ENCODE results near the gene TKT. TPM values are rescaled to one million over a fixed set of nuclear protein-coding genes. Genes with fewer than 3 reads are reported as not detected.

TKT gene
- total and polyA plus RNA-seq, 2 of the 8 experiments (the other 6 are each of a cell fraction or from before 2014, with no cell fraction given), result 418 to 986 TPM

- H4K20me1 ChIP-seq (replicated peaks in 1 of 2; ENCODE audit: control insufficient read depth in 1 of 2, insufficient read depth in 2 of 2, low read length in 2 of 2), result peaks cover 33 to 38% of the 10 kb centered on the region in 2 experiments
- peaks cover 17% of the 10 kb centered on the region for H3K79me1 ChIP-seq (ENCODE audit: low read depth, low read length)
- no peak overlapping the region for H3K18ac ChIP-seq (ENCODE audit: extremely low read depth, low read length)
- H3K79me2 ChIP-seq (ENCODE audit: control insufficient read depth in 1 of 2, insufficient read depth in 2 of 2, low read length in 2 of 2), result peaks cover 56 to 72% of the 10 kb centered on the region in 2 experiments
- H3K36me3 ChIP-seq (ENCODE audit: control insufficient read depth in 2 of 4, insufficient read depth in 4 of 4, low read length in 3 of 4), result peaks cover 0 to 7% (median 0%) of the 10 kb centered on the region in 4 experiments; a peak in 1 of 8 replicates
- DNase-seq (ENCODE audit: low read depth in 1 of 2, low spot score in 2 of 2), result no peak
- H3K56ac ChIP-seq (replicated peaks; ENCODE audit: insufficient read length, low read depth, low read length), result peak overlapping the region; percentile 73
- no peak overlapping the region for H3K27ac ChIP-seq (ENCODE audit: low read depth, low read length)
- peaks cover 18% of the 10 kb centered on the region for H3K23me2 ChIP-seq (ENCODE audit: low read depth, low read length)
- H3K23ac ChIP-seq (ENCODE audit: insufficient read length), result peak overlapping the region; percentile 35
- H3K4me2 ChIP-seq (ENCODE audit: insufficient read depth in 1 of 2, low read depth in 2 of 2, low read length in 2 of 2), result peak overlapping the region; percentile 91 to 98
- no peak for FAIRE-seq
- no peak overlapping the region for H2AK5ac ChIP-seq (ENCODE audit: low read depth, low read length)
- no peak overlapping the region for H2BK20ac ChIP-seq (ENCODE audit: low read length)
- H3K4me3 ChIP-seq (ENCODE audit: extremely low read depth in 1 of 4, insufficient read depth in 2 of 4, low read depth in 3 of 4, low read length in 4 of 4), result peak overlapping the region; percentile 98 to 100 (median 98)
- CTCF ChIA-PET (ENCODE audit: partially characterized antibody), result interaction anchor here (0.8 to 1.4 kb wide), 8 partner anchors 10 to 105 kb away, joined by 3 to 6 read pairs (median 3); no protein-coding TSS in a partner anchor
- peak overlapping the region; percentile 4 for H4K91ac ChIP-seq (replicated peaks; ENCODE audit: insufficient read length, low read length)
- H3K9ac ChIP-seq (replicated peaks in 1 of 4; ENCODE audit: extremely low read depth in 1 of 4, low read depth in 3 of 4, low read length in 3 of 4), result peak overlapping the region in 1 of 4 experiments; percentile 56; a peak in 4 of 7 replicates
- no peak overlapping the region for H3K14ac ChIP-seq (ENCODE audit: insufficient read length)
- H3K9me3 ChIP-seq (ENCODE audit: insufficient read depth in 2 of 2, low read depth in 1 of 2, low read length in 1 of 2), result no peaks in the 10 kb centered on the region
- no peak overlapping the region for H2BK12ac ChIP-seq (ENCODE audit: low read depth, low read length)
- H4K8ac ChIP-seq (ENCODE audit: extremely low read depth, insufficient read depth, low read length), result no peak overlapping the region
- H2BK15ac ChIP-seq (ENCODE audit: low read length), result no peak overlapping the region
- H3K4ac ChIP-seq (replicated peaks; ENCODE audit: insufficient read length, low read depth, low read length), result peak overlapping the region; percentile 46
- H3K27me3 ChIP-seq (replicated peaks in 1 of 4; ENCODE audit: control insufficient read depth in 3 of 4, extremely low read depth in 1 of 4, insufficient read depth in 3 of 4, low read length in 3 of 4), result no peaks in the 10 kb centered on the region; a peak in 1 of 7 replicates
- no peak overlapping the region for H4K5ac ChIP-seq (ENCODE audit: insufficient read length, low read depth, low read length)
- TF ChIP-seq KDM1A (IDR thresholded peaks at IDR 0.05; ENCODE audit: borderline replicate concordance, low read length) (peak; percentile 60; the same call in 1 of the 2 replicates), RBBP5 (IDR thresholded peaks at IDR 0.05; ENCODE audit: borderline replicate concordance, low read depth, low read length) (no peak)
- H2AFZ ChIP-seq (ENCODE audit: low read length), result no peak overlapping the region
- H2BK120ac ChIP-seq (replicated peaks; ENCODE audit: low read depth, low read length), result no peak overlapping the region
- peak overlapping the region; percentile 85; the same call in 1 of the 2 replicates for H2BK5ac ChIP-seq (ENCODE audit: low read depth, low read length)
- peaks cover 23 to 41% (median 27%) of the 10 kb centered on the region in 4 experiments for H3K4me1 ChIP-seq (replicated peaks in 1 of 4; ENCODE audit: control insufficient read depth in 3 of 4, insufficient read depth in 4 of 4, low read length in 3 of 4)
- POLR2A ChIA-PET (ENCODE audit: partially characterized antibody), result interaction anchor here (0.7 to 20.5 kb wide), 13 partner anchors 12 to 94 kb away, joined by 3 to 449 read pairs (median 8); partner anchors contain the start of gene DCP1A
- WGBS, 2 experiments (ENCODE audit: extremely low coverage in 1 of 2, insufficient coverage in 1 of 2, insufficient read length in 1 of 2, insufficient replicate concordance in 2 of 2, low coverage in 1 of 2, low lambda C conversion rate in 2 of 2, missing lambda C conversion rate in 1 of 2), result 51% methylated on average over 7 of the region's 7 CpGs; no CpG with 5 or more reads in 1 of the 2 experiments
Observed at GRCh38 chr3:53253707-53254508, 1.9 kb downstream of the TKT start.

Measured in H1 (cell line).